Neuron (in vitro differentiated cells): ENCODE data around the gene TBC1D8.

Source experiments
- H2AFZ ChIP-seq: one replicate; pipeline ENCODE4 v1.6.1; 2013; ENCODE audit warnings: low read depth, mild to moderate bottlenecking, inconsistent platforms, low read length, moderate library complexity
- H3K27me3 ChIP-seq: one replicate; pipeline ENCODE4 v1.6.1; 2013; ENCODE audit warnings: low read length; ENCODE audit not compliant: insufficient read depth
- H3K36me3 ChIP-seq: one replicate; pipeline ENCODE4 v1.6.1; 2013; ENCODE audit warnings: low read length; ENCODE audit not compliant: insufficient read depth
- H3K4me1 ChIP-seq: one replicate; pipeline ENCODE4 v1.6.1; 2013; ENCODE audit warnings: low read length; ENCODE audit not compliant: insufficient read depth
- H3K4me3 ChIP-seq: 2 replicates; pipeline ENCODE4 v1.5.1; 2013; ENCODE audit warnings: mild to moderate bottlenecking, low read length, moderate library complexity
- H3K9me3 ChIP-seq: one replicate; pipeline ENCODE4 v1.6.1; 2013; ENCODE audit warnings: low read length

TBC1D8 gene

DNA sequence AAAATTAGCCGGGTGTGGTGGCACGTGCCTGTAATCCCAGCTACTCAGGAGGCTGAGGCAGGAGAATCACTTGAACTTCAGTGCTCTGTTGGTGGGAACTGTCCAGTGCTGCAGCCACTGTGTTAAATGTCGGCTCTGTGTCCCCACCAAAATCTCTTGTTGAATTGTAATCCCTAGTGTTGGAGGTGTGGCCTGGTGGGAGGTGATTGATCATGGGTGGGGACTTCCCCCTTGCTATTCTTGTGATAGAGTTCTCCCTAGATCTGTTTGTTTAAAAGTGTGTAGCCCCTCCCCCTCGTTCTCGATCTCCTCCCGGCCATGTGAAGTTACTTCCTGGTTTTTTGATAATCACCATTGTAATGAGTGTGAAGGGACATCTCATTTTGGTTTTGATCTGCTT lies 158.9 kb downstream of the TBC1D8 start:
- H3K36me3 ChIP-seq, result no peaks in the 10 kb centered on the region

DNA sequence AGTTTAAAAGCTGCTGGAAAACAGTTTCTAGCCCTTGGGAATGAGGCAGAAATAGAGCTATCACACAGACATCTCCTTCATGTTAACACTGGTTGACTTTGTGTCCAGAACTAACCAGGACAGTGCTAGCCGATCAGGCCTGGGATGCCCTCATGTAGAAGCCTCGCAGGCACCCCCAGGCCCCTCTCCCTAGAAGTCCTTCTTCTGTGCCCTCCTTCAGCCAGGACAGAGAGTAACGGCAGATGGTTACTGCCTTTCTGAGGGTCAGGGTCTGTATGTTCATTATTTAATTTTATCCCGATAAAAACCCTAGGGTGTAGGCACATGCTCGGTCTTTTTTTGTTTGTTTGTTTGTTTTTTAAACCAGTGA lies 159.8 kb downstream of the TBC1D8 start:
- Histone ChIP-seq H2AFZ (no peak overlapping the region), H3K9me3 (no peaks in the 10 kb centered on the region), H3K4me3 (no peak overlapping the region), H3K4me1 (no peaks in the 10 kb centered on the region), H3K36me3 (no peaks in the 10 kb centered on the region), H3K27me3 (peaks cover 8% of the 10 kb centered on the region)

More for the DNA sequence above, 158.9 kb downstream of the TBC1D8 start:
- H3K4me1 ChIP-seq, result no peaks in the 10 kb centered on the region
- H3K27me3 ChIP-seq, result peaks cover 8% of the 10 kb centered on the region
- no peak overlapping the region for H3K4me3 ChIP-seq
- H2AFZ ChIP-seq, result no peak overlapping the region
- H3K9me3 ChIP-seq, result no peaks in the 10 kb centered on the region

DNA sequence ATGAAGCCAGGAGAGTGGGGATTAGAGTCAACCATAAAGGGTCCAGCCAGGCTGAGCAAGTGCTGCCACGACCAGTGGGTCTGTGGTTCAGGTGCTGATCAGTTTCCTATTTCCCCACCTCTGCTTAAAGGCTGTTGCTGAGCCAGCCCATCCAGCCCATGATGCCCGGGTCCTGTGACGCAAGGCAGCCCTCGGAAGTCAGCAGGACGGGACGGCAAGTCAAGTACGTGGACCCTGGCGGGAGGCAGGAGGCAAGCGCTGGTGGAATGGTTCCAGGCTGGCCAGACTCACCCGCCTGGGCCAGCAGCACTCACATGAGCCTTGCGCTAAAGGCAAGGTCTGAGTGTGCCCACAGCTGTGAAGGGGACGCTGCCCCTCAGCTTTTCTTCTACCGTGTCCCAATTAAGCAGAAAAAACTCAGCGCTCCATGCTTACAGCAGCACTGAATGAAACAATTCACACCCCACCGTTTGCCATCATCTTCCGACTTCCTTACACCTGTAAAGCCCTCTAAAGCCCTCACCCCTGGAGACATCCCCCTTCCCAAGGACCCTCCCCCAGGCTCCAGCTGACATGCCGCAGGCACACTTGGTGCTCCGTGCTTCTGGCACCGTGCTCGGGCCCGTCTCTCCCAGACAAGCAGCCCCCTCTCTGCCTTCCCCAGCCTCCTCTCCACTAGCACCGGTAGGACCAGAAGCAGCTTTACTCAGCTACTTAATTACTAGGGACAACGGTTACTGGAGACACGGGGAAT lies 160.4 kb downstream of the TBC1D8 start:
- H3K36me3 ChIP-seq, result no peaks in the 10 kb centered on the region
- H3K4me1 ChIP-seq, result no peaks in the 10 kb centered on the region
- no peaks in the 10 kb centered on the region for H3K9me3 ChIP-seq
- peaks cover 8% of the 10 kb centered on the region for H3K27me3 ChIP-seq
- no peak overlapping the region for H2AFZ ChIP-seq
- no peak overlapping the region for H3K4me3 ChIP-seq

DNA sequence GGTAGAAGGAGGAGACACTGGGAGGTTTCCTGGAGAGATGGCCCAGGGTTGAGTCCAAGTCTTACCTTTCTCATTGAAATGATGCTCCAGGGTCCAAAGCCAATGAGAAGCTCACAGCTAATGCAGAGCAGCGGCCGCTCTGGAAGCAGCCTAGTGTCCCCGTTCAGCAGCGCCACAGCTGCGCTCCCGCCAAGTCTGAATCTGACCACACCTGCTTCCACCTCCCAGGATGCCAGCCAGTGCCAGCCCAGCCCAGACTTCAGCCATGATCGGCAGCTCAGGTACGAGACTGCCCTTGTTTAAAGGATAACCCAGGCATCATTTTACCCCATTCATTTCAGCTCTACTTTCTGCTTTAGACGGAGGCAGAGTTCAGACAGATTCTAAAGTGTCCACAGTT lies 161.0 kb downstream of the TBC1D8 start:
- H2AFZ ChIP-seq, result no peak overlapping the region
- no peaks in the 10 kb centered on the region for H3K36me3 ChIP-seq
- peaks cover 8% of the 10 kb centered on the region for H3K27me3 ChIP-seq
- H3K9me3 ChIP-seq, result no peaks in the 10 kb centered on the region
- no peak overlapping the region for H3K4me3 ChIP-seq
- H3K4me1 ChIP-seq, result no peaks in the 10 kb centered on the region

DNA sequence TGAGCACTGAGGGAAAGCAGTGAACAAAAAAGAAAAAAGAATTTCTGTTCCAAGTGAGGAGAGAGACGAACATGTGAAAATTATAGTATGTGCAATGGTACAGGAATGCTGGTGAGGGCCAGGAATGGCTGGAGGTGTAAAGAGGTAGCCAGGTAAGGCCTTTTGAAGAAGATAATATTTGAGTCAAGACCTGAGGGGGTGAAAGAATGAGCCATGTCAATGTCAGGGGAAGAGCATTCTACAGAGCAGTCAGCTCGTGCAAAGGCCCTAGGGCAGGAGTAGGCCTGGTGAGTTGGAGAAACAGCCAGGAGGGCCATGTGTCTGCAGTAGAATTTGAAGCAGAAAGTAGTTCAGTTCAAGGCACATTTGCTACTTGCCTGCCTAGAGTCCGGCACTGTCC lies 161.5 kb downstream of the TBC1D8 start:
- no peaks in the 10 kb centered on the region for H3K36me3 ChIP-seq
- H2AFZ ChIP-seq, result no peak overlapping the region
- peaks cover 8% of the 10 kb centered on the region for H3K27me3 ChIP-seq
- H3K4me1 ChIP-seq, result no peaks in the 10 kb centered on the region
- H3K9me3 ChIP-seq, result no peaks in the 10 kb centered on the region
- no peak overlapping the region for H3K4me3 ChIP-seq

DNA sequence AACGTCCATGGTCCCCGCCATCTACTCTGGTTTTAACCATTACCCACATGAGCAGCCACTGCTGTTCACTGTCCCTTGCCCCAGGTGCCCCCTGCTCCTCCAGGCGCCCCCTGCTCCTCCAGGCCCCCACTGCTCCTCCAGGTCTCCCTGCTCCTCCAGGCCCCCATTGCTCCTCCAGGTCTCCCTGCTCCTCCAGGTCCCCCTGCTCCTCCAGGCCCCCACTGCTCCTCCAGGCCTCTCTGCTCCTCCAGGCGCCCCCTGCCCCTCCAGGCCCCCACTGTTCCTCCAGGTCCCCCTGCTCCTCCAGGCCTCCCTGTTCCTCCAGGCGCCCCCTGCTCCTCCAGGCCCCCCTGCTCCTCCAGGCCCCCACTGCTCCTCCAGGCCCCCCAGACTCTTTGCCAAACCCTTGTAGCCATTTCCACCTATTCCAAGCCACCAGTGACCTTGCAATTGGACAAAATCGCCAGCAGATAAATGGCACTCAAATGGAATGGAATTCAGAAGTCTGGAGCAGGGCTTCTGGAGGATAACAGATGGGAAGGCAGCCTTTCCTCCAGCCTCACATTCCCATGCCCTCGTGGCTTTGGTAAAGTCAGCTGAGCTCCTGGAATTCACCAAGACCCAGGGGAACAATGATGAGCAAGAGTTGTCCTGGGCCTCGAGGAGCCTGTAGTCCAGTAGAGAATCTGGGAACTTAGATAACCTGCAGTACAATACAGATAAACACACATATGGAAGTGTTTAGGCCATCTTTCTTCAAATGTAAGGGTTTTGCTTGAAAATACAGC lies 162.4 kb downstream of the TBC1D8 start:
- no peaks in the 10 kb centered on the region for H3K4me1 ChIP-seq
- no peak overlapping the region for H2AFZ ChIP-seq
- no peak overlapping the region for H3K4me3 ChIP-seq
- peaks cover 8% of the 10 kb centered on the region for H3K27me3 ChIP-seq
- no peaks in the 10 kb centered on the region for H3K9me3 ChIP-seq
- H3K36me3 ChIP-seq, result no peaks in the 10 kb centered on the region

DNA sequence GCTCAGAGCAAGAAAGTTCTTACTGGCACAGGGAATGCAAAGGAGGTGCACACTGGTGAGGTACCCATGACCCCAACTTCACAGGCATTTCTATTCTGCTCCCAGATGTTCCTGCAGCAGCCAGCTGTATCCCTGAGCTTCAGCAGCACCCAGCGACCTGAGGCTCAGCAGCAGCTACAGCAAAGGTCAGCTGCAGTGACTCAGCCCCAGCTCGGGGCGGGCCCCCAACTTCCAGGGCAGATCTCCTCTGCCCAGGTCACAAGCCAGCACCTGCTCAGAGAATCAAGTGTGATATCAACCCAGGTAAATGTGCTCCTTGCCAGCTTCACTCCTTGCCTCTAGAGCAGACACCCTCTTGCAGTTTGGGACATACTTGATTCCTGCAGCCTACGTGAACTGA lies 163.2 kb downstream of the TBC1D8 start:
- Histone ChIP-seq H3K4me1 (no peaks in the 10 kb centered on the region), H3K36me3 (no peaks in the 10 kb centered on the region), H2AFZ (no peak overlapping the region), H3K27me3 (peaks cover 8% of the 10 kb centered on the region), H3K4me3 (no peak overlapping the region), H3K9me3 (no peaks in the 10 kb centered on the region)

DNA sequence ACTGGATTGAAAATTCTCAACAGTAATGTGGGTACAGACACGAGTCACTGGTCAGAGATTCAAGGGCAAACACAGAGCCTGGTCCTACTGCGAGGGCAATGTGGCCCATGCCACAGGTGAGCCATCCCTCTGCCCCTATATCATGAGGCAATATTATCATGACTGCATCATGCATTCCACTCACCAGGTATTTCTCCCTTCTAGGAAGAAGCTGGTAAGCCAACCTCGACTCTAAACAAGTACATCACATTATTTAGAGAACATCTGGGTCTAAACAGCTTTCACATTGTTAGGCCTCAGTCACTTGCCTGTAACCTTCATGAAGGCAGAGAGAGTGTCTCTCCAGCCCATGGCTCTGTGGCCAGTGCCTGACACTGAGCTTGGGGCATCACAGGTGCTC lies 163.6 kb downstream of the TBC1D8 start:
- Histone ChIP-seq H3K9me3 (no peaks in the 10 kb centered on the region), H2AFZ (no peak overlapping the region), H3K4me1 (no peaks in the 10 kb centered on the region), H3K36me3 (no peaks in the 10 kb centered on the region), H3K27me3 (peaks cover 8% of the 10 kb centered on the region), H3K4me3 (no peak overlapping the region)

DNA sequence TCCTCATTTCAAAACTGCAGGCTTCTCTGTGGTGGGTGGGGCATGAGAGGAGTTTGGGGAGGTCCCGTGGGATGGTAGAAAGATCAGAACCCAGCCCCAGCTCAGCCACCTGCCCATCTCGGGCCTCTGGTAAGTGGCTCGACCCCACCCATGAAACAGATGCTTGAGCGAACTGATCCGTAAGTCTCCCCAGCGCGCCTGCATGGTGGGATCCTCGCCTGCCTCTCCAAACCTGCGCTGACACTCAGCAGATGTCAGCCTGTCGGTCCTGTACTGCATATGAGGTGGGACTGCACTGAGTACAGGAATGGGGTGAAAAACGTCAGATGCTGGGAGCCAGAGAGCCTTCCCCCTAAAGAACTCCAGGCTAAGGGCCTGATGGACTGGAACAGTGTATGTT lies 165.0 kb downstream of the TBC1D8 start:
- peaks cover 8% of the 10 kb centered on the region for H3K27me3 ChIP-seq
- H3K4me3 ChIP-seq, result no peak overlapping the region
- peaks cover 7% of the 10 kb centered on the region for H3K4me1 ChIP-seq
- H3K9me3 ChIP-seq, result no peaks in the 10 kb centered on the region
- H3K36me3 ChIP-seq, result no peaks in the 10 kb centered on the region
- H2AFZ ChIP-seq, result no peak overlapping the region

DNA sequence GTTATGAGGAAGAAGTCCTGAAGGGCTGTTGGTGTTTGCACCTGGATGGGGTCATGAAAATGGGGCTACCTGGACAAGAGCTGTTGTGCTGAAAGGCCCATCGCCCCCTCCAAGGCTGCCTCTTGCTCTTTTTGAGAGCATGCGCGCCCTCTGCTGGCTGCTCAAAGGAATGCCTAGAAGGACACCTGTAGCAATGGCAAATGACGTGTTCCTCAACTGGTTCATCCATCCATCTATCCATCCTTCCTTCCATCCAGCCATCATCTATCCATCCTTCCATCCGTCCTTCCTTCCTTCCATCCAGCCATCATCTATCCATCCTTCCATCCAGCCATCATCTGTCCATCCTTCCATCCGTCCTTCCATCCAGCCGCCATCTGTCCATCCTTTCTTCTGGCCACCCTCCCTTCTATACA lies 166.3 kb downstream of the TBC1D8 start:
- H3K4me1 ChIP-seq, result peaks cover 12% of the 10 kb centered on the region
- H3K36me3 ChIP-seq, result no peaks in the 10 kb centered on the region
- H3K9me3 ChIP-seq, result no peaks in the 10 kb centered on the region
- H3K27me3 ChIP-seq, result peaks cover 2% of the 10 kb centered on the region
- no peak overlapping the region for H2AFZ ChIP-seq
- H3K4me3 ChIP-seq, result no peak overlapping the region

DNA sequence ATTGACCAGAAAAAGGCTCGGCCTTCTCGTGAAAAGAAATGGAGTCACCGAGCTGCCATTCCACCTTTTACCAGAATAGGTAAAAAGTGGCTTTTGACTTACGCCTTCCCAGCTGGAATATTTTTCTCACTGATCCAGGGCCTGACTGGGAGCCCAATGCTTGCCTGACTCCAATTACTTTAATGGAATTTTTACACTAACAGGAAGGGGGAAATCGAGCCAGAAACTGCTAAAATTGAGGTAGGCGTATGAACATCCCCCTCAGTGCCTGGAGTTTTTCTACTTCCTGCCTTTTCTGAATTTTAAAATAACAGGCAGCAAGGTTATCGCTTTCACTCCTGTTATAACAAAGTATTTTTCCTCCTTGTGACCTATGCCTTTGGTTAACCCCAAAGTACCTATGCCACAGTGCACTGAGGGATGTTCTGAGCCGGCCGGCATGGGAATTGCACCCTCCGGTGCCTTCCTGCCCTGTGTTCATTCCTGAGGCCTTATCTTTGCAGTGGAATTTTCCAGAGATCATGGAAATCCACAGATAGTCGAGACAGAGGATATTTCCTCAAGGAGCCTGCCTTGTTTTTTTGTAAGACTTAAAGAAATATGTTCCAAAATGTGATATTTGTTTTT lies 167.4 kb downstream of the TBC1D8 start:
- no peak overlapping the region for H3K4me3 ChIP-seq
- H3K27me3 ChIP-seq, result peaks cover 3% of the 10 kb centered on the region
- no peaks in the 10 kb centered on the region for H3K36me3 ChIP-seq
- no peaks in the 10 kb centered on the region for H3K9me3 ChIP-seq
- H3K4me1 ChIP-seq, result peaks cover 12% of the 10 kb centered on the region
- no peak overlapping the region for H2AFZ ChIP-seq

DNA sequence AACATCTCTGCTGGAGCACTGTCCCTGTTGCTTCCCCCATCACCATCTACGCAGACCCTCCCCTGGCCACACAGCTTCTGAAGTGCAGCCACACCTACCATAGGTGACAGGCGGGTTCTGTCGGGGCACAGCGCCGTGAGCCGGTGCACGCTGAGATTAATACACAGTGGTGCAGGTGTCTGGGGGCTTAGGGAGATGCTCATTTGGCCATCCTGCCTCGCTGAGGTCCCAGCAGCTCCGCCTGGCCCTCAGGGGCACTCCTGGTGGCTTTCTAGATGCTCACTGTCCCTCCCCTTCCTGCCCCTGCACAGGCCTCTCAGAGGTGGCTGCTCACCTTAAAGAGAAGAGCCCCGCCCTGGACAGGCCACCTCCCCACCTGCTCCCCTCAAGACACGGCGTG lies 168.0 kb downstream of the TBC1D8 start:
- Histone ChIP-seq H3K9me3 (no peaks in the 10 kb centered on the region), H3K4me3 (no peak overlapping the region), H2AFZ (no peak overlapping the region), H3K36me3 (no peaks in the 10 kb centered on the region), H3K4me1 (peaks cover 12% of the 10 kb centered on the region), H3K27me3 (peaks cover 5% of the 10 kb centered on the region)

DNA sequence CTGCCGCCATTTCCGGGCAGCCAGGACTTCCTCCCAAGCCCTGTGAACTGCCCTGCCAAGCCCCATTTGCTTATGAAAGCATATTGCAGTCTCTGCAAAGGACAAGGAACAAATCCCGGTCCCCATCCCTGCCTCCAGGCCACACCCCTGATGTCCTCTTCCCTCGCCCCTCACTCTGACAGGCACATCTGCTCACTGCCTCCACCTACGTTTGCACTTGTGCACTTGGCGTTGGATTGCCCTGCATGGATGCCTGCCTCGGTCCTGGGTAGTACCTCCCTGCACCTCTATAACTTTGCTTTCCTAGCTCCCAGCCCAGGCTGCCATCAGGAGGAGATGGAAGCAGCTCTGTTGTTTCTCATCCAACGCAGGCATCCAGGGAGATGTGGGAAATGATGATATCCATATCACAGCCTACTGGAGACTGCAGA lies 168.7 kb downstream of the TBC1D8 start:
- Histone ChIP-seq H3K4me1 (peaks cover 12% of the 10 kb centered on the region), H3K4me3 (no peak overlapping the region), H3K27me3 (peaks cover 4% of the 10 kb centered on the region), H3K36me3 (no peaks in the 10 kb centered on the region), H3K9me3 (no peaks in the 10 kb centered on the region), H2AFZ (no peak overlapping the region)
